Activated naive CD4-positive, alpha-beta T cell treated with anti-CD3 and anti-CD28 coated beads, Interleukin-2, amount 50 U/mL, for 24 hours (primary cell): ENCODE measurements around the gene SLC25A26.

Experiments used
- H3K27ac Mint-ChIP-seq: one replicate; pipeline ENCODE4 v1.8.0; 2021; ENCODE audit warnings: mild to moderate bottlenecking, mixed read lengths
- H3K27me3 Mint-ChIP-seq: one replicate; pipeline ENCODE4 v1.8.0; 2021; ENCODE audit warnings: mixed read lengths
- H3K36me3 Mint-ChIP-seq: one replicate; pipeline ENCODE4 v1.8.0; 2021; ENCODE audit warnings: mixed read lengths
- H3K4me1 Mint-ChIP-seq: one replicate; pipeline ENCODE4 v1.8.0; 2021; ENCODE audit warnings: mixed read lengths
- H3K4me3 Mint-ChIP-seq: one replicate; pipeline ENCODE4 v1.8.0; 2021; ENCODE audit warnings: mild to moderate bottlenecking, mixed read lengths
- H3K9me3 Mint-ChIP-seq: one replicate; pipeline ENCODE4 v1.8.0; 2021; ENCODE audit warnings: mixed read lengths

SLC25A26 gene

DNA sequence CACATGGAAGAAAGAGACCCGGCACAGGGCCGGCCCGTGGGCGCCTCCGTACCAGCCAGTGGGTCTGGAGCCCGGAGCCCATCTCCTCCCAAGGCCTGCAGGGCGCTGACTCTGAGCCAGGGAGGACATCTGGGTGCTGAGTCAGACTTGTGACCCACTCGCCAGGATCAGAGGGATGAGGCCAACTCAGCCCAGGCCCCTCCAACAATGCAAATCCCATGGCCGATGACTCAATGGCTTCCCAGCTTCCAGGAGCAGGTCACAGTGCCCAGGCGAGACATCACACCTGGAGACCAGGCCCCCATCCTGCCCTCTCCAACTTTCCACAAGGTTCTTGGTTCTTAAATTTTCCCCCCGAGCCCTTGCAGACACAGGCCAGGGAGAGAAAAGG is 184.9 kb downstream of the SLC25A26 start:
- no peaks in the 10 kb centered on the region for H3K36me3 Mint-ChIP-seq

DNA sequence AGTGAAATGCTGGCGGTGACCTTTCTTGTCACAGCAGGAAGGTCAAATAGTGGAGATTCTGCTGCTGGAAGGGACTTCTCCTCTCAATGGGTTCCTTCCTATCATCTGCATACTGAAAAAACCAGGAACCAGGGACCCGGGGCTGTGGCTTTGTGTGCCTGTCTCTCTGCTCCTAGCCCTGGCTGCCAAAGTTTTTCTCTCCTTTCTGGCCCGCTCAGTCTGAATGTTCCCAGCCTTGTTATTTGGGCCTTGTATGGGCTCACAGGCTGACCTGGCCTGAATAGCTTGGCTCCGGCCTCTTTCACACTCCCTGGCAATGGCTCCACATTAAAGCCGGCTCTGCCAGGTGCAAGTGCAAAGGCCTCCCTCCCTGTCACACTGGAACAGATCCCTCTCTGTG is 185.4 kb downstream of the SLC25A26 start:
- Mint-ChIP-seq H3K36me3 (no peaks in the 10 kb centered on the region), H3K9me3 (no peaks in the 10 kb centered on the region), H3K4me3 (no peak overlapping the region), H3K27ac (no peak overlapping the region), H3K4me1 (peaks cover 4% of the 10 kb centered on the region), H3K27me3 (no peaks in the 10 kb centered on the region)

More for the DNA sequence above, 184.9 kb downstream of the SLC25A26 start:
- no peak overlapping the region for H3K4me3 Mint-ChIP-seq
- no peaks in the 10 kb centered on the region for H3K9me3 Mint-ChIP-seq
- H3K27me3 Mint-ChIP-seq: no peaks in the 10 kb centered on the region
- peaks cover 4% of the 10 kb centered on the region for H3K4me1 Mint-ChIP-seq
- H3K27ac Mint-ChIP-seq: no peak overlapping the region

- no peak overlapping the region for H3K27ac Mint-ChIP-seq
- peaks cover 4% of the 10 kb centered on the region for H3K4me1 Mint-ChIP-seq
- no peaks in the 10 kb centered on the region for H3K9me3 Mint-ChIP-seq
- no peaks in the 10 kb centered on the region for H3K27me3 Mint-ChIP-seq
- no peak overlapping the region for H3K4me3 Mint-ChIP-seq
- H3K36me3 Mint-ChIP-seq: no peaks in the 10 kb centered on the region
Measured at GRCh38 chr3:66406831-66407610, 186.2 kb downstream of the SLC25A26 start.

DNA sequence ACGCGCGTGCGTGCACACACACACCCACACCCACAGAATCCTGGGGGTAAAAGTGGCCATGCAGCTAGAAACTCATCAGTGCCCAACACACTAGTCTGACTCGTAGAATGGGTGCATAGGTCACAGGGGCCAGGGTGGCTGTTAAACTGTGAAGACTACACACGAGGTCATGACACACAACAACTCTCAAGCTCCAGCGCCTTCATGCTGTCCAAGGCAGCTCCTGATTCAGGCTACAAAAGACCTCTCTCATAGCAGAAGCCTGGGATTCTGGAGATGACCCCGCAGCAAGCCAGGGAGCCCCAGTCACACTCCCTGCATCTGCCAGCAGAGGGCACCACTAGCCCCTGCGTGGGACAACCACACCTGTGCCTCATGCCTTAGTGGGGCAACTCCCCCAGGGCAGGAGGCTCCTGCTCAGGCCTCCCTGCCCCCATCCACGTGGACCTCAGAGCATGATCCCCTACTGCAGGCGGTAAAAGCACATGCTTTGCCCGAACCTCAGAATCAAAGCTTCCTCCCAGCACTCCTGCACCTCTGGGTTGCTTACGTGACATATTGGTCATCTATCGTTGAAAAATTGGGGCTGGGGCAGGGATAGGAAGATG is 186.9 kb downstream of the SLC25A26 start:
- no peaks in the 10 kb centered on the region for H3K36me3 Mint-ChIP-seq
- no peaks in the 10 kb centered on the region for H3K27me3 Mint-ChIP-seq
- no peaks in the 10 kb centered on the region for H3K9me3 Mint-ChIP-seq
- H3K27ac Mint-ChIP-seq: no peak overlapping the region
- peaks cover 4% of the 10 kb centered on the region for H3K4me1 Mint-ChIP-seq
- no peak overlapping the region for H3K4me3 Mint-ChIP-seq

- no peaks in the 10 kb centered on the region for H3K36me3 Mint-ChIP-seq
Measured at GRCh38 chr3:66409771-66410754, 189.3 kb downstream of the SLC25A26 start.

GRCh38 chr3:66410976-66411375 is 190.2 kb downstream of the SLC25A26 start:
- H3K4me3 Mint-ChIP-seq: no peak overlapping the region
- H3K36me3 Mint-ChIP-seq: no peaks in the 10 kb centered on the region
- H3K27ac Mint-ChIP-seq: no peak overlapping the region
- no peaks in the 10 kb centered on the region for H3K27me3 Mint-ChIP-seq
- H3K9me3 Mint-ChIP-seq: no peaks in the 10 kb centered on the region
- H3K4me1 Mint-ChIP-seq: peaks cover 4% of the 10 kb centered on the region

More at GRCh38 chr3:66409771-66410754, 189.3 kb downstream of the SLC25A26 start:
- Mint-ChIP-seq H3K9me3 (no peaks in the 10 kb centered on the region), H3K27ac (peak overlapping the region; percentile 65), H3K4me3 (no peak overlapping the region), H3K27me3 (no peaks in the 10 kb centered on the region), H3K4me1 (peaks cover 4% of the 10 kb centered on the region)

- no peak overlapping the region for H3K27ac Mint-ChIP-seq
- peaks cover 4% of the 10 kb centered on the region for H3K4me1 Mint-ChIP-seq
- no peaks in the 10 kb centered on the region for H3K36me3 Mint-ChIP-seq
- no peak overlapping the region for H3K4me3 Mint-ChIP-seq
- H3K9me3 Mint-ChIP-seq: no peaks in the 10 kb centered on the region
- H3K27me3 Mint-ChIP-seq: no peaks in the 10 kb centered on the region
Measured at GRCh38 chr3:66411474-66411873, 190.7 kb downstream of the SLC25A26 start.

- H3K27ac Mint-ChIP-seq: no peak overlapping the region
- H3K36me3 Mint-ChIP-seq: peaks cover under 1% of the 10 kb centered on the region
Measured at GRCh38 chr3:66411961-66412887, 191.4 kb downstream of the SLC25A26 start.

DNA sequence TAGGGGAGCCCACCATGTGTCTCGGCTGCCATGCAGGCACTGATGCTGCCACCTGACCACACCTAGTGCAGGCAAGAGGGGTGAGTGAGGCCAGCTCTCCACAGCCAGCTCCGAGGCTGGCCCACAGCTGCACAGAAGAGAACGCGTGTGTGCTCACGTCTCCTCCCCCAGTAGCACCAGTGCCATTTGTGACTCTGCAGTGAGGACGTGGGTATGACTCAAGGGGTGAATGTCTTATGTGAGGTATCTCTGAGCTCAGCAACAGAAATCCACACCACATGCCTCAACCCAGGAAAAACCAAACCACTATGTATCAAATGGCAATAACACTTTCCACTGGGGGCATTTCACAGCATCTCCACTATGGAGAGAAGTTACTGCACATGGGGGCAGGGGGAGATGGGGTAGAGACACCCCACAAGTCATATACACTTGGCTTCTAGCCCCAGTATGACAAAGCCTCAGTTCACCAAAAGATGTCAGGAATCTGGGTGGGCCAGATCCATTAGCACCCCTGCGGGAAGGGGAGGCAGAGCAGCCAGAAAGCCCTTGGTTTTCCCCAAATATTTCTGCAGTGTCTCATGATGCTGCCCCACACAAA is 192.4 kb downstream of the SLC25A26 start:
- peaks cover 3% of the 10 kb centered on the region for H3K36me3 Mint-ChIP-seq
- no peaks in the 10 kb centered on the region for H3K9me3 Mint-ChIP-seq
- H3K27ac Mint-ChIP-seq: no peak overlapping the region
- H3K4me1 Mint-ChIP-seq: peaks cover 4% of the 10 kb centered on the region
- H3K27me3 Mint-ChIP-seq: no peaks in the 10 kb centered on the region
- H3K4me3 Mint-ChIP-seq: no peak overlapping the region

More at GRCh38 chr3:66411961-66412887, 191.4 kb downstream of the SLC25A26 start:
- H3K9me3 Mint-ChIP-seq: no peaks in the 10 kb centered on the region
- H3K27me3 Mint-ChIP-seq: no peaks in the 10 kb centered on the region
- peaks cover 4% of the 10 kb centered on the region for H3K4me1 Mint-ChIP-seq
- no peak overlapping the region for H3K4me3 Mint-ChIP-seq

GRCh38 chr3:66414846-66415245 is 194.0 kb downstream of the SLC25A26 start:
- Mint-ChIP-seq H3K27me3 (no peaks in the 10 kb centered on the region), H3K36me3 (peaks cover 6% of the 10 kb centered on the region), H3K4me3 (no peak overlapping the region), H3K4me1 (peaks cover 14% of the 10 kb centered on the region), H3K27ac (no peak overlapping the region), H3K9me3 (no peaks in the 10 kb centered on the region)

- Mint-ChIP-seq H3K9me3 (no peaks in the 10 kb centered on the region), H3K27ac (no peak overlapping the region), H3K27me3 (no peaks in the 10 kb centered on the region), H3K4me1 (peaks cover 24% of the 10 kb centered on the region), H3K36me3 (peaks cover 14% of the 10 kb centered on the region), H3K4me3 (no peak overlapping the region)
Measured at GRCh38 chr3:66415867-66416428, 195.1 kb downstream of the SLC25A26 start.

GRCh38 chr3:66416556-66417304 is 195.9 kb downstream of the SLC25A26 start:
- Mint-ChIP-seq H3K27me3 (no peaks in the 10 kb centered on the region), H3K9me3 (no peaks in the 10 kb centered on the region), H3K27ac (no peak overlapping the region), H3K4me3 (no peak overlapping the region), H3K36me3 (peaks cover 19% of the 10 kb centered on the region), H3K4me1 (peaks cover 24% of the 10 kb centered on the region)

DNA sequence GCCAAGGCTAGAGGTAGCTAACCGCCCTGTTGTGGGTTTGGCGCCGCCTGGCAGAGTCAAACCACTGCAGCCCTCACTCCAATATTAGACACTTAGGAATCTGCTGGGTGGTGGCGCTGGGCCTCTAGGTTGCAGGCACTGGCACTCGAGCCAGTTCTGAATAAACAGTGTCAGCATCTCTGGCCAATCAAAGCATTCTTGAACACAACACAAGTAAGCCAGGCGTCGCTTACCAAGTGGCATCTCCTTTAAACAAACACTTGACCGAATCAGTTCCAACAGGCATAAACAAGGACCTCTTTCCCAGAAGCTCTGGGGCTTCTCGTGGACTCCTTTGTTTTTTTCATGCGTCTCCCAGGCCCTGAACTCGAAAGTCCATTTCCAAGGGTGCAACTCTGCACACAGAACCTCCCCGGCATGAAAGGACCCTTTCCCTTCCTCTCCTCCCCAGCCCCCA is 197.7 kb downstream of the SLC25A26 start:
- H3K27me3 Mint-ChIP-seq: no peaks in the 10 kb centered on the region
- H3K4me1 Mint-ChIP-seq: peaks cover 25% of the 10 kb centered on the region
- H3K9me3 Mint-ChIP-seq: no peaks in the 10 kb centered on the region
- no peak overlapping the region for H3K4me3 Mint-ChIP-seq
- peaks cover 29% of the 10 kb centered on the region for H3K36me3 Mint-ChIP-seq
- no peak overlapping the region for H3K27ac Mint-ChIP-seq
